ENCODE data around the gene MPO. TPM values are rescaled to one million over a fixed set of nuclear protein-coding genes. Genes with fewer than 3 reads are reported as not detected.

Gene MPO
- total and polyA plus RNA-seq, 10 of the 15 experiments (the other 5 are each of a cell fraction or from before 2014, with no cell fraction given): 0.06 to 0.49 (median 0.14) TPM

GRCh38 chr17:58271216-58271931 is 9.4 kb downstream of the MPO start (continued):
- no peak for TF ChIP-seq WRNIP1 (IDR thresholded peaks at IDR 0.05; ENCODE audit: borderline replicate concordance, low read depth, low read length)
- no peak for TF ChIP-seq NRF1 (conservative IDR thresholded peaks at IDR 0.05; ENCODE audit: low read depth, low read length)
- no peak for TF ChIP-seq ZNF384 (IDR thresholded peaks at IDR 0.05; ENCODE audit: borderline replicate concordance, low read depth, low read length)
- TF ChIP-seq IKZF2 (IDR thresholded peaks at IDR 0.05): no peak
- TF ChIP-seq YY1 (IDR thresholded peaks at IDR 0.05; ENCODE audit: low read depth, low read length): no peak
- no peak for TF ChIP-seq NFXL1 (IDR thresholded peaks at IDR 0.05; ENCODE audit: borderline replicate concordance)
- TF ChIP-seq FOXM1 (IDR thresholded peaks at IDR 0.05; ENCODE audit: low read depth, low read length): no peak
- TF ChIP-seq USF1 (IDR thresholded peaks at IDR 0.05; ENCODE audit: borderline replicate concordance, extremely low read length, insufficient read depth, low read depth, low read length): no peak
- no peak for TF ChIP-seq E2F8 (IDR thresholded peaks at IDR 0.05; ENCODE audit: low read depth, partially characterized antibody)
- no peak for TF ChIP-seq STAT1 (conservative IDR thresholded peaks at IDR 0.05)
- TF ChIP-seq JUND (IDR thresholded peaks at IDR 0.05; ENCODE audit: low read depth, low read length): no peak
- TF ChIP-seq CBFB (IDR thresholded peaks at IDR 0.05; ENCODE audit: low read depth): no peak

All from GM12878 (cell line).